HL-60/S4 treated with phorbol 12-myristate 13-acetate at 8.2 ng/mL for 4 days and 3 days (cell line): ENCODE measurements around the gene CHD9NB.
"Not testable (repeated sequence)": the region's sequence is repeated elsewhere in the genome, so short reads cannot be mapped to it uniquely, and the experiment has no call there.

Source experiments
- in situ Hi-C: fragments of 300-500 bp; cut with MboI; formaldehyde crosslinking; loops from 2 replicates; pipeline ENCODE4 v1.15.0; 2022; ENCODE audit warnings: low sequenced_read_pairs

The CHD9NB gene

GRCh38 chr16:53059672-53060071 is 7.0 kb upstream of the CHD9NB start:
- in situ Hi-C loops, result loop anchor here (25.0 kb wide), 1 partner anchor 153 kb away; no protein-coding TSS in a partner anchor

- in situ Hi-C loops, result loop anchor here (25.0 kb wide), 1 partner anchor 153 kb away; no protein-coding TSS in a partner anchor
These were observed 6.2 kb upstream of the CHD9NB start for GRCh38 chr16:53058882-53059281.

GRCh38 chr16:53058441-53058840 is 5.7 kb upstream of the CHD9NB start:
- in situ Hi-C loops, result loop anchor here (25.0 kb wide), 1 partner anchor 154 kb away; no protein-coding TSS in a partner anchor

GRCh38 chr16:53057658-53058057 is 5.0 kb upstream of the CHD9NB start:
- in situ Hi-C loops, result loop anchor here (25.0 kb wide), 1 partner anchor 155 kb away; no protein-coding TSS in a partner anchor

GRCh38 chr16:53056392-53056881 is 3.7 kb upstream of the CHD9NB start:
- in situ Hi-C loops, result loop anchor here (25.0 kb wide), 1 partner anchor 156 kb away; no protein-coding TSS in a partner anchor

GRCh38 chr16:53055541-53056391 is 3.1 kb upstream of the CHD9NB start:
- in situ Hi-C loops, result loop anchor here (25.0 kb wide), 1 partner anchor 157 kb away; no protein-coding TSS in a partner anchor

GRCh38 chr16:53054670-53055485 is 2.2 kb upstream of the CHD9NB start, which contains the start of gene CHD9:
Gene CHD9, plus strand, starts transcription at chr16:53054991. Its CDS starts 101,099 bp downstream, at chr16:53156090.
- in situ Hi-C loops, result loop anchor here (25.0 kb wide), 1 partner anchor 157 kb away; no protein-coding TSS in a partner anchor

- in situ Hi-C loops, result loop anchor here (25.0 kb wide), 1 partner anchor 158 kb away; no protein-coding TSS in a partner anchor
These were observed 1.4 kb upstream of the CHD9NB start for GRCh38 chr16:53053967-53054669.

- in situ Hi-C loops, result loop anchor here (25.0 kb wide), 1 partner anchor 161 kb away; no protein-coding TSS in a partner anchor
These were observed 1.4 kb downstream of the CHD9NB start for GRCh38 chr16:53051255-53051654.

- in situ Hi-C loops, result no loop called here
These were observed 4.4 kb downstream of the CHD9NB start for GRCh38 chr16:53048139-53048915.

- in situ Hi-C loops, result not testable (repeated sequence)
These were observed 5.2 kb downstream of the CHD9NB start for GRCh38 chr16:53047515-53047914.

- in situ Hi-C loops, result no loop called here
These were observed 7.1 kb downstream of the CHD9NB start for GRCh38 chr16:53045341-53046220.

- in situ Hi-C loops, result no loop called here
These were observed 8.6 kb downstream of the CHD9NB start for GRCh38 chr16:53043986-53044601.

- in situ Hi-C loops, result no loop called here
These were observed 9.3 kb downstream of the CHD9NB start for GRCh38 chr16:53043428-53043831.

GRCh38 chr16:53042235-53042701 is 10.4 kb downstream of the CHD9NB start:
- in situ Hi-C loops, result no loop called here

- in situ Hi-C loops, result no loop called here
These were observed 11.2 kb downstream of the CHD9NB start for GRCh38 chr16:53041320-53042051.

- in situ Hi-C loops, result no loop called here
These were observed 11.9 kb downstream of the CHD9NB start for GRCh38 chr16:53040788-53041187.
